Gastrocnemius medialis (tissue), 4 donors: ENCODE data around the gene ZFYVE27. TPM values are rescaled to one million over a fixed set of nuclear protein-coding genes. Genes with fewer than 3 reads are reported as not detected.

ENCODE experiments used
- ATAC-seq, 2 donors: fragments of 150-250 bp; one replicate each; pipeline ENCODE4 v1.9.1; 2016
- DNase-seq, 2 donors: peaks; one replicate each; pipeline ENCODE4 v3.0.0-alpha.2; 2019
- H3K27ac ChIP-seq, 4 donors: fragments of 200-600 bp; sonication (generic); 1 replicate in 1 of 4; 2 replicates in 3 of 4; pipeline ENCODE4 v1.5.1; 2016 to 2018; ENCODE audit warnings: mild to moderate bottlenecking in 2 of 4, moderate library complexity in 1 of 4
- H3K27me3 ChIP-seq, 3 donors: fragments of 200-600 bp; sonication (generic) in 2 of 3; 1 replicate in 1 of 3; 2 replicates in 2 of 3; pipeline versions ENCODE4 v1.5.1 to v1.6.0; 2016 to 2019; ENCODE audit warnings: mild to moderate bottlenecking in 1 of 3, moderate library complexity in 1 of 3
- H3K36me3 ChIP-seq, 2 donors: fragments of 200-600 bp; sonication (generic) in 1 of 2; one replicate each; pipeline ENCODE4 v1.5.1; 2017 to 2018
- H3K4me1 ChIP-seq, 2 donors: fragments of 200-600 bp; sonication (generic) in 1 of 2; one replicate each; pipeline ENCODE4 v1.5.1; 2016 to 2017; ENCODE audit warnings: mild to moderate bottlenecking in 2 of 2
- H3K4me3 ChIP-seq, 4 donors: fragments of 200-600 bp; sonication (generic) in 3 of 4; 1 replicate in 1 of 4; 2 replicates in 3 of 4; pipeline ENCODE4 v1.5.1; 2016 to 2019; ENCODE audit warnings: mild to moderate bottlenecking in 2 of 4
- H3K9me3 ChIP-seq, 3 donors: fragments of 200-600 bp; sonication (generic) in 2 of 3; 1 replicate in 1 of 3; 2 replicates in 2 of 3; pipeline ENCODE4 v1.5.1; 2016 to 2019
- POLR2A ChIP-seq, 2 donors: fragments of 450-650 bp; IDR thresholded peaks; one replicate each; pipeline ENCODE4 v1.6.1; 2017; ENCODE audit warnings: antibody characterized with exemption in 2 of 2, mild to moderate bottlenecking in 2 of 2, moderate library complexity in 2 of 2
- in situ Hi-C, 4 donors: fragments of 200-750 bp; cut with MboI; loops; one replicate each; pipeline versions ENCODE4 v1.15.0 to v1.8.0; 2017; ENCODE audit warnings: low sequenced_read_pairs in 4 of 4
- intact Hi-C: fragments of 100-400 bp; cut with DNase I; formaldehyde crosslinking; loops from one replicate; pipeline ENCODE4 v1.15.1; 2023; ENCODE audit warnings: low total_unique reads
- total RNA-seq, 4 donors: library from RNA; depleted of rRNA; stranded (reverse); fragments of >200 nt; gene quantifications; one replicate each; pipeline versions ENCODE4 v1.1.0 to v1.2.3, GENCODE V29; 2016
- TF ChIP-seq, protein P1 (sequence below), 5 experiments: fragments of 450-650 bp in 3 of 5; fragments of 200-600 bp in 2 of 5; sonication (generic) in 2 of 5; IDR thresholded peaks in 4 of 5; conservative IDR thresholded peaks in 1 of 5; 1 replicate in 4 of 5; 2 replicates in 1 of 5; pipeline ENCODE4 v1.5.1; 2016 to 2019; ENCODE audit warnings: antibody characterized with exemption in 5 of 5, mild to moderate bottlenecking in 3 of 5, moderate library complexity in 3 of 5

The ZFYVE27 gene
- total RNA-seq, 4 donors from 2014 or later: 7.6 to 14.9 (median 11.6) TPM

DNA sequence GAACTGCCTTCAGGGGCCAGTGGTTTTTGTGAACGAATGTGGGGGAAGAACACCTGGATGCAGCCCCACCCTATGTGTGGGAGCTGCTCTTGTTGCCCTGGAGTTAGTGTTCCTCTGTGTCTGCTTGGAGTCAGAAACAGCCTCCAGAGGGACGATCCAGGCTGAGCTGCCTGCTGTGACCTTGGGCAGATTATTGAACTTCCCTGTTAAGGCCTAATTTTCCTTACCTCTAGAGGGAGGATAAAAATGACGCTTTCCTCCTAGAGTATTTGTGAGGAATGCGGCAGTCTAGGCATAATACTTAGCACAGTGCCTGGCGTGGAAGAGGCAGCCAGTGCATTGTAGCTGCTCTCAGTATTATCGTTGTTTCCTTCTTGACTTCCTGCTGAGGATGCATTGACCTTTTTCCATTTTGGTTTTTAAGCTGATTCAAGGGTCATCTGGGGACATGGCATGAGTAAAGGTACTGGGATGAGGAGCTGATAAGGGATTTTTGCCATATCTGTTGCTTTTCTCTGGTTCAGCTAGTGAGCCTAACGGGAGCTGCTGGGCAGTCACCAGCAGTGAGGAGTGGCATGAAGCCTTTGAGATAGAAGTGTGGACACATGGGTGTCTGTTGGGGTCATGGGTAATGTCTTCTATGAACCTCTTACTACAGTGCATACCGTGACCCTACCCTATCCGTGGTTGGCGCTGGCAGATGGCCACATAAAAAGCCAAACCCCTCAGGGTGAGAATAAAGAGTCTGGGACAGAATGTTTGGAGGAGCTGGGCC, 6.4 kb downstream of the ZFYVE27 start:
- intact Hi-C loops (no loop called here), in situ Hi-C loops (no loop called here)
- Histone ChIP-seq H3K27ac (no peak overlapping the region), H3K9me3 (no peaks in the 10 kb centered on the region), H3K36me3 (peaks cover 0 to 85% of the 10 kb centered on the region in 2 donors), H3K4me1 (peaks cover 4 to 8% of the 10 kb centered on the region in 2 donors), H3K27me3 (no peaks in the 10 kb centered on the region), H3K4me3 (no peak overlapping the region)
- ATAC-seq: no peak
- TF ChIP-seq POLR2A (IDR thresholded peaks at IDR 0.05): no peak
- TF ChIP-seq, protein P1, sequence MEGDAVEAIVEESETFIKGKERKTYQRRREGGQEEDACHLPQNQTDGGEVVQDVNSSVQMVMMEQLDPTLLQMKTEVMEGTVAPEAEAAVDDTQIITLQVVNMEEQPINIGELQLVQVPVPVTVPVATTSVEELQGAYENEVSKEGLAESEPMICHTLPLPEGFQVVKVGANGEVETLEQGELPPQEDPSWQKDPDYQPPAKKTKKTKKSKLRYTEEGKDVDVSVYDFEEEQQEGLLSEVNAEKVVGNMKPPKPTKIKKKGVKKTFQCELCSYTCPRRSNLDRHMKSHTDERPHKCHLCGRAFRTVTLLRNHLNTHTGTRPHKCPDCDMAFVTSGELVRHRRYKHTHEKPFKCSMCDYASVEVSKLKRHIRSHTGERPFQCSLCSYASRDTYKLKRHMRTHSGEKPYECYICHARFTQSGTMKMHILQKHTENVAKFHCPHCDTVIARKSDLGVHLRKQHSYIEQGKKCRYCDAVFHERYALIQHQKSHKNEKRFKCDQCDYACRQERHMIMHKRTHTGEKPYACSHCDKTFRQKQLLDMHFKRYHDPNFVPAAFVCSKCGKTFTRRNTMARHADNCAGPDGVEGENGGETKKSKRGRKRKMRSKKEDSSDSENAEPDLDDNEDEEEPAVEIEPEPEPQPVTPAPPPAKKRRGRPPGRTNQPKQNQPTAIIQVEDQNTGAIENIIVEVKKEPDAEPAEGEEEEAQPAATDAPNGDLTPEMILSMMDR (IDR thresholded peaks at IDR 0.05 in 4 of 5, conservative IDR thresholded peaks at IDR 0.05 in 1 of 5): no peak
- DNase-seq: no peak

DNA sequence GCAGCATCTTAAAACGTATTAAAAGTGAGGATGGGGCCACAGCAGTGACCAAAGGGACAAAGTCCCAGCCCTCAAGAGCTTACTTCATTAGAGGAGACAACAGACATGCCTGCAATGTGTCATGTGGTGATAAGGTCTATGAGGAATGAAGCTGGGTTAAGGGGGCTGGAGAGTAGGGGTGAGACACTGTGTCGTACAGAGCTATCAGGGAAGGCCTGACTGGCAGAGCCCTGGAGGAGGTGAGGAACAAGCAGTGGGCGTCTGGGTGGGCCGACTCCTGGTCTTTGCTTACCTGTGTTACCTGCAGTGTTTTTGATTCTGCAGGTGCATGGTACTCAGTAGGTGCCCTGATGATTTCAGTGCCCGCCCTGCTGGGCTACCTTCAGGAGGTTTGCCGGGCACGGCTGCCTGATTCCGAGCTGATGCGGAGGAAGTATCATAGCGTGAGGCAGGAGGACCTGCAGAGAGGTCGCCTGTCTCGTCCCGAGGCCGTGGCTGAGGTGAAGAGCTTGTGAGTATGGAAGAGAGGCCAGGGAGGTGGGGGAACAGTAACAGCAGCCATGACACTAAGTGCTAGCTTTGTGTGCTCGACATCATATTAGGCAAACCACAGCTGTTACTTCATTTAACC, 7.6 kb downstream of the ZFYVE27 start:
- in situ Hi-C loops: no loop called here
- no peak for ATAC-seq
- peaks cover 0 to 86% of the 10 kb centered on the region in 2 donors for H3K36me3 ChIP-seq

DNA sequence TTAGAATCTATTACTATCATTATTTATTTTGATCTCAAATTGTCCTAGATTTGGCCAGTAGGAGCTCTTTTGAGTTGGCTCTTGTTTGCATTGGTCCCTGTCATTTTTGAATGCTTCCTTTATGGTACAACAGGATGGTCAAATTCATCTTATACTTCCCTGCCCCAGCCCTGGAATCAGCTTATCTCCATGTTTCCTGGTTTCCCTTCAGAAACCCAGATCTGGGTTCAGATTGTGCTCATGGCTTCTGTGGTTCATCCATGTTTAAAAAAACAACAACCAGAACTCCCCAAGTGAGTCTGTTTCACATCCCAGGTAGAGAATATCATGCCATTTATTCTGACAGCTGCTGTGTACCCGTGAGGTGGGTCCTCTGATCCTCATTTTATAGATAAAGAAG, 10.6 kb downstream of the ZFYVE27 start:
- TF ChIP-seq, protein P1 (IDR thresholded peaks at IDR 0.05 in 4 of 5, conservative IDR thresholded peaks at IDR 0.05 in 1 of 5): no peak
- no peak for TF ChIP-seq POLR2A (IDR thresholded peaks at IDR 0.05)
- Histone ChIP-seq H3K36me3 (peaks cover 2 to 95% of the 10 kb centered on the region in 2 donors), H3K27me3 (no peaks in the 10 kb centered on the region), H3K4me1 (no peaks in the 10 kb centered on the region), H3K4me3 (no peak overlapping the region), H3K9me3 (no peaks in the 10 kb centered on the region), H3K27ac (no peak overlapping the region)
- DNase-seq (no peak), ATAC-seq (no peak)
- intact Hi-C loops (no loop called here), in situ Hi-C loops (no loop called here)

More for the DNA sequence above, 7.6 kb downstream of the ZFYVE27 start:
- Histone ChIP-seq H3K4me3 (no peak overlapping the region), H3K27ac (no peak overlapping the region), H3K9me3 (no peaks in the 10 kb centered on the region), H3K27me3 (no peaks in the 10 kb centered on the region), H3K4me1 (peaks cover 0 to 5% of the 10 kb centered on the region in 2 donors)
- no peak for DNase-seq
- TF ChIP-seq, protein P1 (IDR thresholded peaks at IDR 0.05 in 4 of 5, conservative IDR thresholded peaks at IDR 0.05 in 1 of 5): no peak
- TF ChIP-seq POLR2A (IDR thresholded peaks at IDR 0.05): no peak
- intact Hi-C loops: no loop called here

DNA sequence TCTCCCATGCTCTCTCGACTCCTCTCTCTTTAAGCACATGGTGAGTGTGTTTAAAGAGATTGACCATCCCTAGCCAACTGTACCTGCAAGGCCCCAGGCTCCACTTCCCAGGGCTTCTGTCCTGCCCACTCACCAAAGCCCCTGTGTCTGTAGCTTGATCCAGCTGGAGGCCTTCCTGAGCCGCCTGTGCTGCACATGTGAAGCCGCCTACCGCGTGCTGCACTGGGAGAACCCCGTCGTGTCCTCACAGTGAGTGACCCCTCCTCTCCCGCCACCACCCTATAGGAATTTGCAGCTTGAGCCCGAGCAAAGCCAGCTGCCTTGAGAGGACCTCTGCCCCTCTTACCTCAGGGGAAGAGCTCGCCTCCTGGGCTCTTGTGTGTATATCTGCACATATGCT, 11.2 kb downstream of the ZFYVE27 start:
- TF ChIP-seq, protein P1 (IDR thresholded peaks at IDR 0.05 in 4 of 5, conservative IDR thresholded peaks at IDR 0.05 in 1 of 5): no peak
- TF ChIP-seq POLR2A (IDR thresholded peaks at IDR 0.05): no peak
- Histone ChIP-seq H3K4me3 (no peak overlapping the region), H3K27ac (no peak overlapping the region), H3K27me3 (no peaks in the 10 kb centered on the region), H3K9me3 (no peaks in the 10 kb centered on the region), H3K36me3 (peaks cover 2 to 95% of the 10 kb centered on the region in 2 donors), H3K4me1 (no peaks in the 10 kb centered on the region)
- intact Hi-C loops: no loop called here
- in situ Hi-C loops: no loop called here
- ATAC-seq (no peak), DNase-seq (no peak)
